Fibroblast of skin of left quadriceps (primary cell): ENCODE data around the gene PBLD.
"Not testable (repeated sequence)": the region's sequence is repeated elsewhere in the genome, so short reads cannot be mapped to it uniquely, and the experiment has no call there.

Experiments used
- DNase-seq, 2 experiments: peaks; one replicate each; pipeline ENCODE4 v3.0.0-alpha.2; 2013; ENCODE audit warnings: low read depth in 2 of 2

PBLD gene

GRCh38 chr10:68278906-68279753 is 53.6 kb downstream of the PBLD start:
- not testable (repeated sequence) for DNase-seq

GRCh38 chr10:68277814-68278213 is 54.9 kb downstream of the PBLD start:
- DNase-seq, result not testable (repeated sequence)

DNA sequence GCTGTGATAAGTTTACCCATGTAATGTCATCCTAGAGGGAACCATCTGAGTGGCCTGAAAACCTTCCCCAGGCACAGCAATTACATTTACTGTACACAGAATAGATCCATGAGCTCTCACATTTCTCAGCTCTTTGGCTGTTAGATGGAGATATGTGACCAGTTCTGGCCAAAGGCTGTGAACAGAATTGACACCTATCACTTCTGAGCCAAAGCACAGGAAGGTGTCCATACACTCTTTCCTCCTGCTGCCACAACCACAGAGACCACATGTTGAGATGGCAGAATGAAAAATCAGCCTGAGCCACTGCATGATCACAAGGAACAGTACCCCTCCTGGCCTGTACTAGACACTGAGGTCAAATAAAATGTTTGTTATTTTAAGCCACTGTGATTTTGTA is 56.5 kb downstream of the PBLD start:
- DNase-seq, result no peak

DNA sequence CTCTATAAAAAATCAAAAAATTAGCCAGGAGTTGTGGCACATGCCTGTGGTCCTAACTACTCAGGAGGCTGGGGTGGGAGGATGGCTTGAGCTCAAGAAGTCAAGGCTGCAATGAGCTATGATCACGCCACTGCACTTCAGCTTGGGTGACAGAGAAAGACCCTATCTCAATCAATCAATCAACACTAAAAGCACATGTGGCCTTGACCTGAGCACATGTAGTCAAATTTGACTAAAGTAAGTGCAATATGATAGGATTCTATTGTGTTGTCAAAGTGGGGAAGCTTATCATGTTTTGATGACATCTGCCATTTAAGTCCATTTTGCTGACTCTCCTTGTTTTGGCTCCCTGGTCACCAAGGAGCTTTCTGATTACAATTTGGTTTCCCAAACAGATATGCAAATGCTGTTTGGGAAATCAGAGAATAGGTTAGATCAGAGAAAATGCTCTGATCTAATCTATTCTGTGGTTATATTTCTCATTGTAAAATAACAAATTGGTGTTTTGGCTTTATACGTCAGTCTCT is 57.1 kb downstream of the PBLD start:
- no peak for DNase-seq

DNA sequence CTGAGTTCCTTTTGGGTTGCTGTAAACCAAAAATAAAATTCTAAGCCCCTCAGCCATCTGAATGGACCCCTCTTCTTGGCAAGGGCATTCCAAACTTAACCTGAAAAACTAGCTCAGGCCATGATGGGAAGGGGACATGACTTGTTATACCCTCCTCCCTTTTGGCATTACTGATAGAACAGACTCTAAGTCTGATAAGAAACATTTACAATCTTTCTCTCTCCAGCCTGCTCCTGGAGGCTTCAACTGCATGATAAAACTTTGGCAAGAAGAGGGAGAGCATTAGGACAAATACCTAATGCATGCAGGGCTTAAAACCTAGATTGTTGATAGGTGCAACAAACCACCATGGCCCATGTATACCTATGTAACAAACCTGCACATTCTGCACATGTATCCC is 59.9 kb downstream of the PBLD start:
- no peak for DNase-seq

DNA sequence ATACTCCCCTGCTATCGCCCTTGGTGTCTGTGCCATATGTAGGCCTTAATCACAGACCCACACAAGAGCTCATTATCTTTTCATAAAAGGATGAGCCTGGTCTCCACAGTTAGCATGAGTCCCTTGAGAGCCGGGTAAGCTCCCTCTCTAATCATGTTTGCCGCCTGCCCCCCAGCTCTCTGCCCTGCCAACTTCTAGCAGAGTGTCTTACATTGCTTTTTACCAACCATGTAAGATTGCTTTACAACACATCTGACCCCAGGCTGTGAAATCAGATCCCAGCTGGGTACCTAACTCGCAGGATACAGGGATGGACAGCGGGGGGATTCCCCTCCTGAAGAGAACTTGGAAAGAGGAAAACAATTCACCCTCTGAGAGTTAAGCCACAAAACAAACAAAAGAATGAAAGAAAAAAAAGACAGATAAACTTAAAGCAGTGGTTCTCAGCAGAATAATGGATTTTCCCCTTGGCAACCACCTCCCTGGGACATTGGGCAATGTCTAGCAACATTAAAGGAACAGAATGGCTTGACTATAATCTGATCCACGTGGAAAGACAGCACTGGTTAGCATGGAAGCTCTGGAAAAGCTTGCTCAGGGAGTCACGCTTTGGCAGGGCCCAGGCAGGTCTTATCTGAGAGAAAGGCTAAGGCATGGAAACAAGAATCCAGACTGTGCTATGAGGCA is 61.4 kb downstream of the PBLD start:
- DNase-seq, result no peak

DNA sequence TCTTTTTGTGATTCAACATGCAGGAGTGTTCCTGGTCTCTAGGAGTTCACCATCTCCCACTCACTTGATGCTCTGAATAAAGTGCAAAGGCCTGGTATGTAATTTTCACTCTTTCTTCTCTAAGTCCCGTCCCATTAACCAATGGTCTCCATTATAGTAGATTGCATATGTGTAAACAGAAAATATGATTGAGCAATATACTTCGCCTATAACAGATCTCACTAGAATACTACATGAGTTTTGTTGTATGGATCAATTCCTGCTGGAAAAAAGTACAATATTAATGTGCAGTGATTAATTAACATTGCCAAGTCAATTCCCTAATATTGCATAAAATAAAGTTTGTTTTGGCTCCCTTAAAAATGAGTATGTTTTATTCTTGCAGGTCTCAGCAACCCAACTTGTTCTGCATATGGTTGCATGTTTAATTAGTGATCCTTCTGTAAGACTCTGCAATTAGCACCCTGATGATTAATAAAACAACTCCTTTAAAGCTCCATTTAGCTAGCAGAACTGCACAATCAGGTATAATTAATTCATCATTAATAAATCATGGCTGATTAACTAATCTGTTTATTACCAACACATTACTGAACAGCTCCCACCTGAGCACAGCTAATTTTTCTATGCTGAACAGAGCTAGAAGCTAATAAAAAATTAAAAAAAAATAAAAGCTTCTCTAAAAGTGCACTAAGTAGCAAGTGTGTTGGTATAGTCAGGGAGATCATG is 63.0 kb downstream of the PBLD start:
- DNase-seq, result no peak

- no peak for DNase-seq
Measured at GRCh38 chr10:68261132-68261856, 71.4 kb downstream of the PBLD start.

DNA sequence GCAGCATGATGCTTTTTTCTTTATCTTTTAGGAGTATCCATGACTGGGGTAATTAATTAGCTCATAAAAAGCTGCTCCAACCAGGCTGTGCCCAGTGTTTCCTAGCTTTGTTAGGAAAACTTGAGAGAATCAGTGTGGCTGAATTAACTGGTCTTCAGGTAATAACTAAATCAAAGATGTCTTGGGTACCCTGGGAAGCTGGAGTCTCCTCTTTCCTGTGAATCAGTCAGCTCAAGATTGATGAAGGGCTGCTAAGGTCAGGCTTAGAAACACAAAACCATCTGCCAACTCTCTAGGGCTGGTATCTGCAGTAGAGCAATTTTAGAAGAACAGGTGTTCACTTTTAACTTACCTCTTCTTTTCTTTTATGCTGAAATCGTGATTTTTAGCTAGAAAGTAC is 79.4 kb downstream of the PBLD start:
- DNase-seq, result no peak

- DNase-seq, result no peak
Measured at GRCh38 chr10:68251625-68252495, 80.9 kb downstream of the PBLD start.

- DNase-seq, result no peak
Measured at GRCh38 chr10:68251151-68251550, 81.6 kb downstream of the PBLD start.

DNA sequence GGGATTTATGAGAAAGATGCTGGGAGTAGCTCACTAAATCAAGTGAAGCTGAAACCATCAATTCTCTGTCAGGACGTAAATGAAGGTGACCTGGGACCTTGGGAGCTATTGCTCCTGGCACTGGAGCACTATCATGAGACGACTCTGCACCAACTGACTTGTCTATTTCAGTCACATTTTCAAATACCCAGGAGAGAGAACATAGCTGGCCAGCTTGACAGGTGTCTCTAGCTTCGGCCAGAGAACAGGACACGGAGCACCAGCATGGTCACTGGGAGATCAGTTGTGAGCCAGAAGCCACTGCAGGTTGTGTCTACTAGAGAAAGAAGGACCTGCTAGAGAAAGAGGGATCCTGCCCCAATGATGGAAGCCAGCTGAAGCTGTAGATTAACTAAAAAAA is 83.4 kb downstream of the PBLD start:
- no peak for DNase-seq

DNA sequence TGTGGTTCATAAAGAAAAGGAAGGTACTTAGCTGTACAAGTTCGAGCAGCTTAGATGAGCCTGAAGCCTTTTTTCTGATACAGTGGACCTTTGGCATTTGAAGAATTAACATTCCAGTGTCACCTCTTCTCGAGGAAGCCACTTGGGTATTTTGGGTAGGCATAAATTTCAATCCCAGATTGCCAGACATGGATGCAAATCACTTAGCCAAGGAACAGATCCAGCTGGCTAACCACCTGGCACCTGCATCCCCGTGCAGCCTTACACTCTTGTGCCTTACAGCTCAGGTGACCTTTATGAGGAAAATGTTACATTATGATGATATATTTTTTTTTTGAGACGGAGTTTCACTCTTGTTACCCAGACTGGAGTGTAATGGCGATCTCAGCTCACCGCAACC is 84.8 kb downstream of the PBLD start:
- DNase-seq, result no peak

DNA sequence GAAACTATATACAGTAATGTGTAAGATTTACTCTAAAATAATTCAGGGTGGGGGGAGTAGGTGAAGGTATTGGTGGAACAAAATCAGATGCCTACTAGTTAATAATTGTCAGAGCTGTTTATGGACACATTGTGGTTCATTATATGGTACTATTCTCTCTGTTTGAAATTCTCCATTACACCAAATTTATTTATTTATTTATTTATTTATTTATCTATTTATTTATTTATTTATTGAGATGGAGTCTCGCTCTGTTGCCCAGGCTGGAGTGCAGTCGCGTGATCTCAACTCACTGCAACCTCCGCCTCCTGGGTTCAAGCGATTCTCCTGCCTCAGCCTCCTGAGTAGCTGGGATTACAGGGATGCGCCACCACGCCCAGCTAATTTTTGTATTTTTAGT is 86.3 kb downstream of the PBLD start:
- not testable (repeated sequence) for DNase-seq

GRCh38 chr10:68242051-68242450 is 90.7 kb downstream of the PBLD start:
- peak in 1 of 2 experiments; percentile 23 for DNase-seq

- DNase-seq, result no peak
Measured at GRCh38 chr10:68239596-68240150, 93.1 kb downstream of the PBLD start.

GRCh38 chr10:68239069-68239468 is 93.7 kb downstream of the PBLD start:
- no peak for DNase-seq

DNA sequence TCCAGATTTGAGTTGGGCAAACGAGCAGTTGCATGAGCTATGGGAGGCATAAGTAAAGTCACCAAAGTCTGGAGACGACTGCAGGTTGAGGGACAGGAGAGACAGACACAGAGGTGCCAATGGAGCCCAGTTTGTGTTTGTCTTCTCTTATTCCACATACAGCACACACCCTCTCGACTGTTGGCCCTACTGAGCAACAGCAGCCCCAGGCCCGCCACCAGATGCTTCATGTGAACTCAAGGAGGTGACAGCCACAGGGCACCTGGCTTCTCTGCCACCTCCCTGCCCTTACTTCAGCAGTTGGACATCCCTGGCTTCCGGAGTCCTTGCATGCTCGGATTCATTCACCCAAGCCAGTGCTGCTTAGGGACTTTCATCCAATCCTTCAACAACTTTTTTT is 94.4 kb downstream of the PBLD start:
- DNase-seq, result no peak

- DNase-seq, result no peak
Measured at GRCh38 chr10:68237173-68237572, 95.6 kb downstream of the PBLD start.

DNA sequence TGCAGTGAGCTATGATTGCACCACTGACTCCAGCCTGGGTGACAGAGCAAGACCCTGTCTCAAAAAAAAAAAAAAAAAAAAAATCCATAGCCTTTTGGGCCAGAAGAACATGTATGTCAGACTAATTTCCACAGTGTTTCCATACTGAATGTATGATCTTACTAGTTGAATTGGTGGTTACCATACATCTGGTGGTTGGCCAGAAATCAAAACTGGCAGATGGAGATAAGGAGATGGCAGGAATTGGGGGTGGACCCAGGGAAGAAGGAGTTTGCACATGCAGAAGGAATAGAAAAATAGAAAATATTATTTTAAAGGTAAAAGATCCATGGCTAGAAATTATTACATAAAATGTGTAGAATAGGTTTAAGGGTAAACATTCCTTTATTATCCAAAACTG is 97.1 kb downstream of the PBLD start:
- DNase-seq, result no peak
